ENCODE measurements around the gene PRKD2.

PRKD2 gene

GRCh38 chr19:46700704-46701103 is 16.2 kb downstream of the PRKD2 start:
- no peak for DNase-seq (ENCODE audit: low read depth)

GRCh38 chr19:46698395-46699321 is 18.3 kb downstream of the PRKD2 start:
- no peak for DNase-seq (ENCODE audit: low read depth)

- DNase-seq (ENCODE audit: low read depth), result no peak
Observed at GRCh38 chr19:46697204-46697960, 19.5 kb downstream of the PRKD2 start.

- DNase-seq (ENCODE audit: low read depth), result no peak
Observed at GRCh38 chr19:46696866-46697203, 20.1 kb downstream of the PRKD2 start.

- no peak for DNase-seq (ENCODE audit: low read depth)
Observed at GRCh38 chr19:46696052-46696451, 20.9 kb downstream of the PRKD2 start.

GRCh38 chr19:46693760-46694159 is 23.2 kb downstream of the PRKD2 start:
- no peak for DNase-seq (ENCODE audit: low read depth)

- DNase-seq (ENCODE audit: low read depth), result no peak
Observed at GRCh38 chr19:46692918-46693722, 23.8 kb downstream of the PRKD2 start.

- DNase-seq (ENCODE audit: low read depth), result no peak
Observed at GRCh38 chr19:46691948-46692347, 25.0 kb downstream of the PRKD2 start.

GRCh38 chr19:46691104-46691503 is 25.8 kb downstream of the PRKD2 start:
- no peak for DNase-seq (ENCODE audit: low read depth)

GRCh38 chr19:46689358-46689757 is 27.6 kb downstream of the PRKD2 start:
- DNase-seq (ENCODE audit: low read depth), result no peak

- no peak for DNase-seq (ENCODE audit: low read depth)
Observed at GRCh38 chr19:46687438-46688145, 29.3 kb downstream of the PRKD2 start.

- DNase-seq (ENCODE audit: low read depth), result no peak
Observed at GRCh38 chr19:46685189-46685588, 31.7 kb downstream of the PRKD2 start.

GRCh38 chr19:46678110-46678732 is 38.7 kb downstream of the PRKD2 start:
- DNase-seq (ENCODE audit: low read depth), result no peak

GRCh38 chr19:46674416-46675178 is 42.3 kb downstream of the PRKD2 start:
- DNase-seq (ENCODE audit: low read depth), result no peak

GRCh38 chr19:46670813-46671212 is 46.1 kb downstream of the PRKD2 start:
- DNase-seq (ENCODE audit: low read depth), result peak; percentile 9

- DNase-seq (ENCODE audit: low read depth), result no peak
Observed at GRCh38 chr19:46668662-46669061, 48.3 kb downstream of the PRKD2 start.

- DNase-seq (ENCODE audit: low read depth), result no peak
Observed at GRCh38 chr19:46665072-46665471, 51.8 kb downstream of the PRKD2 start.

- DNase-seq (ENCODE audit: low read depth), result peak; percentile 68
Observed at GRCh38 chr19:46661735-46662592, 55.0 kb downstream of the PRKD2 start.

- peak; percentile 99 for DNase-seq (ENCODE audit: low read depth)
Observed at GRCh38 chr19:46661020-46661731, 55.7 kb downstream of the PRKD2 start, which contains the start of gene DACT3. Gene DACT3 (minus strand): TSS chr19:46661182. CDS start chr19:46661064, 118 bp downstream.
